Upper lobe of left lung (tissue), 6 donors: Measurements from ENCODE around the gene CTSL. TPM values are rescaled to one million over a fixed set of nuclear protein-coding genes. Genes with fewer than 3 reads are reported as not detected.

Experiments
- ATAC-seq, 2 donors: fragments of 200-7000 bp; cut with Tn5 transposase; one replicate each; pipeline ENCODE4 v1.9.1; 2022; ENCODE audit warnings: mild to moderate bottlenecking in 2 of 2, moderate library complexity in 2 of 2; ENCODE audit not compliant: low FRiP score in 2 of 2
- DNase-seq, 2 donors: peaks; one replicate each; pipeline ENCODE4 v3.0.0-alpha.2; 2019 to 2020
- H3K27ac ChIP-seq, 4 donors: fragments of 200-600 bp; sonication (generic); one replicate each; pipeline ENCODE4 v1.5.1; 2016 to 2019
- H3K27me3 ChIP-seq, 4 donors: fragments of 200-600 bp; sonication (generic); one replicate each; pipeline ENCODE4 v1.5.1; 2017 to 2019
- H3K36me3 ChIP-seq, 4 donors: fragments of 200-600 bp; sonication (generic); one replicate each; pipeline ENCODE4 v1.5.1; 2016 to 2019
- H3K4me1 ChIP-seq, 4 donors: fragments of 200-600 bp; sonication (generic); one replicate each; pipeline ENCODE4 v1.5.1; 2018 to 2019
- H3K4me3 ChIP-seq, 4 donors: fragments of 200-600 bp; sonication (generic); one replicate each; pipeline ENCODE4 v1.5.1; 2017 to 2019; ENCODE audit warnings: mild to moderate bottlenecking in 2 of 4, moderate library complexity in 1 of 4
- H3K9me3 ChIP-seq, 4 donors: fragments of 200-600 bp; sonication (generic); one replicate each; pipeline ENCODE4 v1.5.1; 2018 to 2019
- EP300 ChIP-seq, 4 donors: sonication (generic); formaldehyde crosslinking; IDR thresholded peaks; one replicate each; pipeline ENCODE4 v1.5.1; 2017; ENCODE audit warnings: antibody characterized with exemption in 4 of 4, control low read depth in 2 of 4
- POLR2A ChIP-seq, 4 donors: fragments of 450-650 bp; IDR thresholded peaks; one replicate each; pipeline ENCODE4 v1.5.1; 2016 to 2017; ENCODE audit warnings: antibody characterized with exemption in 4 of 4, mild to moderate bottlenecking in 2 of 4
- POLR2AphosphoS5 ChIP-seq, 2 donors: sonication (generic); formaldehyde crosslinking; IDR thresholded peaks; one replicate each; pipeline ENCODE4 v1.5.1; 2017; ENCODE audit warnings: antibody characterized with exemption in 2 of 2
- WGBS, 2 donors: methylation state at CpG; one replicate each; pipeline ENCODE4 v1.1.5; 2017 to 2018; 5-methylcytosine and 5-hydroxymethylcytosine counted together
- total RNA-seq, 6 donors: library from RNA; depleted of rRNA in 4 of 6; stranded (reverse); fragments of >200 nt in 4 of 6; gene quantifications; one replicate each; pipeline versions ENCODE4 v1.1.0 to v1.2.1, GENCODE V29; 2016 to 2021
- TF ChIP-seq, protein P1 (sequence below), 6 experiments: fragments of 450-650 bp in 4 of 6; fragments of 200-600 bp in 2 of 6; sonication (generic) in 2 of 6; IDR thresholded peaks; one replicate each; pipeline ENCODE4 v1.5.1; 2016 to 2019; ENCODE audit warnings: antibody characterized with exemption in 6 of 6
- donor health status: DM: no; HTN: no; CAD: no; lungs with moderate emphysema.
- donor health status: DM: no; HTN: yes; CAD: no; lungs with severe emphysema.

Gene CTSL
- total RNA-seq, 6 donors from 2014 or later, result 71.4 to 198 (median 144) TPM

DNA sequence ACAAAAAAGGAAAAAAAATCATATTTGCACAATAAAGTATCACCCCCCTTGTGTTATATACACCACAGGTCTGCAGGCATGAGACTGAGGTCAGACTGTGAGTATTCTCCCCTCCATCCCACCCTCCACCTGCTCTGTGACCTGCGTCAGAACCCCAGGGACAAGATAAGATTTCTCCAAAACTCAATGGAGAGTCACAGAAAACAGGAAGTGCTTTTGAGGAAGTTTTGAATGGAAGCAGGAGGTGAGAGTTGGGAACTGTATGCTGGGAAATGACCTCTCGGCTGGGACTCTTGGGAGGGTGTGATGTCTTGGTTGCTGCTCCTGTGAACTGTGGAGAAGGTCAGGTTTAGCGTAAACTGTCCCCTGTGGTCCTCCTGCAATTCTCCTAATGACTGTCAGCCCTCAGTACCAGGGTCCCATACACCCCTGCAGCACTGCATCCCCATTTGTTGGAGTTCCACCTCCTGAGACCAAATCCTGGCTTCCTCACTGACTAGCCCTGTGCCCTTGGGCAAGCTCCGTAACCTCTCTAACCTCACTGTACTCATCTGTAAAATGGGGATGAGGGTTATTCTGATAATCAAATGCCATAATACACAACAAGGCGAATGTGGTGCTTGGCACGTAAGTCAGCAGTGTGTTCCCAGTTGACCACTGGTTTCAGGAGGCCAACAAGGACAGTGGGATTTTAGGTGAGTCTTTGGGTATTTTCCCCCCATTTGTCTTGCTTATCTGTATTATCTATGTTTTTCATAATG, 6.9 kb upstream of the CTSL start:
- peak; percentile 9 to 28 for ATAC-seq
- 78% methylated on average over 6 of the region's 6 CpGs for WGBS, 2 donors
- H3K36me3 ChIP-seq, result no peaks in the 10 kb centered on the region
- H3K27me3 ChIP-seq, result no peaks in the 10 kb centered on the region
- no peak overlapping the region for H3K27ac ChIP-seq
- H3K9me3 ChIP-seq, result no peaks in the 10 kb centered on the region
- no peak for DNase-seq
- TF ChIP-seq, protein P1, sequence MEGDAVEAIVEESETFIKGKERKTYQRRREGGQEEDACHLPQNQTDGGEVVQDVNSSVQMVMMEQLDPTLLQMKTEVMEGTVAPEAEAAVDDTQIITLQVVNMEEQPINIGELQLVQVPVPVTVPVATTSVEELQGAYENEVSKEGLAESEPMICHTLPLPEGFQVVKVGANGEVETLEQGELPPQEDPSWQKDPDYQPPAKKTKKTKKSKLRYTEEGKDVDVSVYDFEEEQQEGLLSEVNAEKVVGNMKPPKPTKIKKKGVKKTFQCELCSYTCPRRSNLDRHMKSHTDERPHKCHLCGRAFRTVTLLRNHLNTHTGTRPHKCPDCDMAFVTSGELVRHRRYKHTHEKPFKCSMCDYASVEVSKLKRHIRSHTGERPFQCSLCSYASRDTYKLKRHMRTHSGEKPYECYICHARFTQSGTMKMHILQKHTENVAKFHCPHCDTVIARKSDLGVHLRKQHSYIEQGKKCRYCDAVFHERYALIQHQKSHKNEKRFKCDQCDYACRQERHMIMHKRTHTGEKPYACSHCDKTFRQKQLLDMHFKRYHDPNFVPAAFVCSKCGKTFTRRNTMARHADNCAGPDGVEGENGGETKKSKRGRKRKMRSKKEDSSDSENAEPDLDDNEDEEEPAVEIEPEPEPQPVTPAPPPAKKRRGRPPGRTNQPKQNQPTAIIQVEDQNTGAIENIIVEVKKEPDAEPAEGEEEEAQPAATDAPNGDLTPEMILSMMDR (IDR thresholded peaks at IDR 0.05), result no peak
- TF ChIP-seq POLR2A (IDR thresholded peaks at IDR 0.05) (no peak), POLR2AphosphoS5 (IDR thresholded peaks at IDR 0.05) (no peak), EP300 (IDR thresholded peaks at IDR 0.05) (no peak)
- H3K4me1 ChIP-seq, result peaks cover 0 to 9% (median 4%) of the 10 kb centered on the region in 4 donors
- H3K4me3 ChIP-seq, result no peak overlapping the region

DNA sequence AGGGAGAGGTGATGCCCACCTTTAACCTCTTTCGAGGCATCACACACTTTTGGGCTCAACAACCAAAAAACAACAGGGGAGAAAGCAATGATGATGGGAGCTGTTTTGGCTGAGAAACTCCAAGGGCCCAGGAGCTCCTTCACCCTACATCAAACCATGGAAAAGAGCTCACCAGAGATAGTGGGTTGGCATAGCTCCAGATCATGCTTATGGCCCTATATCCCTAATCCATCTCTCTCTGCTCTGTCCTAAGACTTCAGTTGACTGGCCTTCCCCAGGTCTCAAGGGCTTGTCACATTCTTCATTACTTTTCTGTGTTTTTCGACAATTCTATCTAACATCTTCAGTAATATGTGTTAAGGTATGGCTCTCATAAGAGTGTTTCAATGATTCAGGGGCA, 5.7 kb upstream of the CTSL start:
- WGBS, 2 donors, result 93% methylated on average over 2 of the region's 2 CpGs
- no peak for ATAC-seq
- H3K36me3 ChIP-seq, result no peaks in the 10 kb centered on the region
- DNase-seq, result no peak
- H3K27ac ChIP-seq, result no peak overlapping the region
- TF ChIP-seq EP300 (IDR thresholded peaks at IDR 0.05) (no peak), POLR2AphosphoS5 (IDR thresholded peaks at IDR 0.05) (no peak), POLR2A (IDR thresholded peaks at IDR 0.05) (no peak)
- TF ChIP-seq, protein P1 (IDR thresholded peaks at IDR 0.05), result no peak
- no peak overlapping the region for H3K4me3 ChIP-seq
- peaks cover 0 to 2% (median under 1%) of the 10 kb centered on the region in 4 donors for H3K4me1 ChIP-seq
- H3K27me3 ChIP-seq, result no peaks in the 10 kb centered on the region
- H3K9me3 ChIP-seq, result no peaks in the 10 kb centered on the region

DNA sequence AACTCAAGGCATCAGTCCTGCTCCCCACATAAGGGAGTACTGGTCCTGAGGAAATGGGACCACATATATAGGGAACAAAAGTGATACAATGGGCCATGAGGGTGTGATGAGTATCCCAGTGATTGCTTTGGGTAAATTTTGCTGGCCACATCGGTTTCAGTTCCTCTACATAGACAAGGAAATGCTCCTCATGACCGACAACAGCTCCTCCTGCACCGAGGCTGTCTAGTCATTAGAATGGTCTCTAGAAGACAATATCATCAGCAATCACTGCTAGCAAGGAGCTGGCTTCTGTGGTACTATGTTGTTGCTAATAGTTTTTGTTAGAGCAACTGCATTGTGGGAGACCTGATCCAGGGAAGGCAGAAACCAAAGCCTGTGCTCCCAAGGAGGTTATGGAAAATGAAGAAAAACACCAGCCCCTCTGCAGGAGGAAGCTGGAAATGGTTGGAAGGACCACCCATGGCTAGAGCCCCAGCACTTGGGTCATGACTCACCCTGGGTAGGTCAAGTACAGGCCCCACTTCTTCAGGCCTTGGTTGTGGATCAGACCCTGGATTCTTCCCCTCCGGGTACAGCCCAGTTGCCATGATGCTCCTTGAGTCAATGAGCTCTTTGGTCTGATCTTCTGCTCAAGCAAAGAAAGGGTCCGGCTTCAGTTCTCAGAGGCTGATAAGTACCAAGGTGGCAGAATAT, 3.4 kb upstream of the CTSL start:
- peak in 1 of 2 donors; percentile 28 for ATAC-seq
- H3K27me3 ChIP-seq, result no peaks in the 10 kb centered on the region
- peak overlapping the region in 2 of 4 donors; percentile 40 to 53 for H3K27ac ChIP-seq

DNA sequence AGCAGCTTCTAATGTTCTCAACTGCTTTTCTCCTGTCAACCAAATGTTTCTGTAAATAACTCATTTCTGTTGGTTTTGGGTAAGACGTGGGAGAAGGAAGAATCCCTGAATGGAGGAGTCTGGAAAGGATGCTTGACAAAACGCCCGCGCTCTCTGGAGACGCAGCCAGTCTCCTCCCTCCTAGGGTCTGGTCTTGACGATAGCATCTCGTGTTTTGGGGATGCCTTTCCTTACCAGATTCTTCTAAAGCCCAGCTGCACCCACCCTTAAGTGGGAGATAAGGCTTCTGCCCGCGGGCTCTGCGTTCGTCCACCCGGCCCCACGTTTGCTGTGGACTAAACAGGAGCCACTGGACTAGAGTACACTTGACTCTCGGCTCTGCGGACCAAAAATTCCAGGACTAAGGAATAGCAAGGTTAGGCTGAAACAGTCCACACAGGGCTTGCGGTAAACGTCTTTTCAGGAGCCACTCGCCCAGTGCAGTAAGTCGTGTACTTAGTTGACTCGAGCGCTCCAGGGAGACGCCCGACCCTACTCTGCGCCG, 491 bp upstream of the CTSL start:
- TF ChIP-seq EP300 (IDR thresholded peaks at IDR 0.05) (no peak), POLR2A (IDR thresholded peaks at IDR 0.05) (no peak), POLR2AphosphoS5 (IDR thresholded peaks at IDR 0.05) (no peak)
- TF ChIP-seq, protein P1 (IDR thresholded peaks at IDR 0.05), result no peak
- Histone ChIP-seq H3K27ac (peak overlapping the region; percentile 90 to 99 (median 94)), H3K27me3 (no peaks in the 10 kb centered on the region), H3K36me3 (peaks cover 3 to 26% (median 11%) of the 10 kb centered on the region in 4 donors), H3K4me3 (peak overlapping the region; percentile 34 to 75 (median 62)), H3K9me3 (no peaks in the 10 kb centered on the region), H3K4me1 (peaks cover 7 to 17% (median 10%) of the 10 kb centered on the region in 4 donors)
- DNase-seq (no peak), ATAC-seq (peak in 1 of 2 donors; percentile 41)
- WGBS, 2 donors, result 4 to 38% methylated on average over 4 to 20 of the region's 25 CpGs

More for the DNA sequence above, 3.4 kb upstream of the CTSL start:
- TF ChIP-seq POLR2A (IDR thresholded peaks at IDR 0.05) (peak in 1 of 4 donors; percentile 53), EP300 (IDR thresholded peaks at IDR 0.05) (peak in 1 of 4 donors; percentile 4), POLR2AphosphoS5 (IDR thresholded peaks at IDR 0.05) (peak in 1 of 2 donors; percentile 24)
- TF ChIP-seq, protein P1 (IDR thresholded peaks at IDR 0.05), result no peak
- DNase-seq, result peak in 1 of 2 donors; percentile 67
- Histone ChIP-seq H3K9me3 (no peaks in the 10 kb centered on the region), H3K4me1 (peaks cover 5 to 17% (median 10%) of the 10 kb centered on the region in 4 donors), H3K36me3 (peaks cover 0 to under 1% (median 0%) of the 10 kb centered on the region in 4 donors), H3K4me3 (no peak overlapping the region)
- WGBS, 2 donors, result 79 to 85% methylated on average over 5 of the region's 5 CpGs
